Progenitor cell of endocrine pancreas (in vitro differentiated cells): ENCODE measurements around the gene CDH5. TPM values are rescaled to one million over a fixed set of nuclear protein-coding genes. Genes with fewer than 3 reads are reported as not detected.

Experiments used
- DNase-seq: peaks from one replicate; pipeline ENCODE4 v3.0.0; 2021; ENCODE audit warnings: low spot score; ENCODE audit not compliant: unreplicated experiment
- H3K27ac Mint-ChIP-seq: 2 replicates; pipeline ENCODE4 v1.8.0; 2021; ENCODE audit warnings: mild to moderate bottlenecking, moderate library complexity, mixed read lengths
- H3K27me3 Mint-ChIP-seq: 2 replicates; pipeline ENCODE4 v1.8.0; 2021; ENCODE audit warnings: mixed read lengths
- H3K36me3 Mint-ChIP-seq: 2 replicates; pipeline ENCODE4 v1.8.0; 2022; ENCODE audit warnings: mixed read lengths; ENCODE audit not compliant: insufficient read depth
- H3K4me1 Mint-ChIP-seq: 2 replicates; pipeline ENCODE4 v1.8.0; 2021; ENCODE audit warnings: low read depth, mixed read lengths
- H3K4me3 Mint-ChIP-seq: 2 replicates; pipeline ENCODE4 v1.8.0; 2021; ENCODE audit warnings: low read depth, mild to moderate bottlenecking, moderate library complexity, mixed read lengths
- H3K9me3 Mint-ChIP-seq: 2 replicates; pipeline ENCODE4 v1.8.0; 2021; ENCODE audit warnings: low read depth, mixed read lengths
- total RNA-seq: library from RNA; stranded (reverse); gene quantifications from 2 replicates; pipeline ENCODE4 v1.2.1, GENCODE V29; 2021
- TF ChIP-seq, protein P1 (sequence below): fragments of 200-600 bp; sonication (generic); IDR thresholded peaks from one replicate; pipeline ENCODE4 v1.5.0; 2021; ENCODE audit warnings: antibody characterized with exemption, mild to moderate bottlenecking; ENCODE audit not compliant: unreplicated experiment

The CDH5 gene
- total RNA-seq, 1 donor from 2014 or later: 0.36 TPM

DNA sequence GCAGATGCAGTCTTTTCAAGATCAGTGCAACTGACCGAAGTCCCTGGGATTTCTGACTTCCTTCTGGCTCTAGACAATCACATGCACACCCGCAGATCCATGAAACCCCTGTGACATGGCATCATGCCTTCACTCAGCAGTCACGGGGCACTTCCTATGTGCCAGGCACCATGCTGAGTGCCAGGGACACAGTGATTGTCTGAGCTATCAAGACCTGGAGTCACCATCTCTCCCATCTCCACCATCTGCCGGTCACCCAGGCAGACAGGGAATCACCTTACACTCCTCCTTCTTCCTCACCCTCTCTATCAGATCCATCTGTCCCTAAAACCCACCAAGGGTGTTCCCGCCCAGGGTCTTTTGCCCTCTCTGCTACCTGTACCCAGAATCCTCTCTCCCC lies 65.9 kb downstream of the CDH5 start:
- no peak overlapping the region for H3K4me3 Mint-ChIP-seq
- no peak overlapping the region for H3K27ac Mint-ChIP-seq
- peaks cover 64% of the 10 kb centered on the region for H3K27me3 Mint-ChIP-seq
- H3K4me1 Mint-ChIP-seq: no peaks in the 10 kb centered on the region
- no peak for DNase-seq
- TF ChIP-seq, protein P1, sequence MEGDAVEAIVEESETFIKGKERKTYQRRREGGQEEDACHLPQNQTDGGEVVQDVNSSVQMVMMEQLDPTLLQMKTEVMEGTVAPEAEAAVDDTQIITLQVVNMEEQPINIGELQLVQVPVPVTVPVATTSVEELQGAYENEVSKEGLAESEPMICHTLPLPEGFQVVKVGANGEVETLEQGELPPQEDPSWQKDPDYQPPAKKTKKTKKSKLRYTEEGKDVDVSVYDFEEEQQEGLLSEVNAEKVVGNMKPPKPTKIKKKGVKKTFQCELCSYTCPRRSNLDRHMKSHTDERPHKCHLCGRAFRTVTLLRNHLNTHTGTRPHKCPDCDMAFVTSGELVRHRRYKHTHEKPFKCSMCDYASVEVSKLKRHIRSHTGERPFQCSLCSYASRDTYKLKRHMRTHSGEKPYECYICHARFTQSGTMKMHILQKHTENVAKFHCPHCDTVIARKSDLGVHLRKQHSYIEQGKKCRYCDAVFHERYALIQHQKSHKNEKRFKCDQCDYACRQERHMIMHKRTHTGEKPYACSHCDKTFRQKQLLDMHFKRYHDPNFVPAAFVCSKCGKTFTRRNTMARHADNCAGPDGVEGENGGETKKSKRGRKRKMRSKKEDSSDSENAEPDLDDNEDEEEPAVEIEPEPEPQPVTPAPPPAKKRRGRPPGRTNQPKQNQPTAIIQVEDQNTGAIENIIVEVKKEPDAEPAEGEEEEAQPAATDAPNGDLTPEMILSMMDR: no peak
- H3K36me3 Mint-ChIP-seq: no peaks in the 10 kb centered on the region
- no peaks in the 10 kb centered on the region for H3K9me3 Mint-ChIP-seq

DNA sequence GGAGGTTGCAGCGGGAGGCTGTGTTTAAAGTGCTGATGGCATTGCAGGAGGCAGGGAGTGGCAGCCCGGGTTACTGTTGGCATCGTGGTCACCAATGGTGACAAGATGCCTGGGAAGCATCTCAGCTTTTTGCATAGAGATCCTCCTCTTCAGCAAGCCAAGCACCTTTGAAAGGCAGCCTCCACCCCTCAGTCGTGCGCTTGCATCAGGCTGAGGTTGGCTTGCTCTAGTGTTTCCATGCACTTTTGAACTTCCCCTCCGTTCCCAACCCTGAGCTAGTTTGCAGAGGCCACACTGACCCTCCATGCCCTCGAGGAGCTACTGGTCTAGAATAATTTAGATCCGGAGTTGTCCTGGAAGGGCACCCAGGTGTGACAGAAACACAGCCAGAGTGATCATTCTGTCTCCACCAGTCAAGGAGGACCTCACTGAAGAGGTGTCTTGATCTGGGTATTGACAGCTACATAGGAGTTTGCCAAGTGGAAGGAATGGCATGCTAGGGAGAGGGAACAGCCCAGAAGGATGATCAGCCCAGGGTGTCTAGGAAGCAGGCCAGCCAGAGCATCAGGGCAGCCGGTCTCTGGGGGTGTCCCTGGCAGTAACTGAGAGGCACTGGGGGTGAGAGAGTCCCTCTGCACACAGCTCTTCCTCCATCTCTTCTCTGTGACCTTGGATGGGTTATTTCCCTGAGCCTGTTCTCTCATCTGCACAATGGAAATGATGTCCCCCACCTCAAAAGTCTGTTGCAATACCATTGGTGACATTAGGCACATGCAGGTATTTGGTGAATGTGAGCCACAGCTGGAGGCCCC lies 68.3 kb downstream of the CDH5 start:
- Mint-ChIP-seq H3K27ac (no peak overlapping the region), H3K27me3 (peaks cover 52% of the 10 kb centered on the region), H3K9me3 (no peaks in the 10 kb centered on the region)

DNA sequence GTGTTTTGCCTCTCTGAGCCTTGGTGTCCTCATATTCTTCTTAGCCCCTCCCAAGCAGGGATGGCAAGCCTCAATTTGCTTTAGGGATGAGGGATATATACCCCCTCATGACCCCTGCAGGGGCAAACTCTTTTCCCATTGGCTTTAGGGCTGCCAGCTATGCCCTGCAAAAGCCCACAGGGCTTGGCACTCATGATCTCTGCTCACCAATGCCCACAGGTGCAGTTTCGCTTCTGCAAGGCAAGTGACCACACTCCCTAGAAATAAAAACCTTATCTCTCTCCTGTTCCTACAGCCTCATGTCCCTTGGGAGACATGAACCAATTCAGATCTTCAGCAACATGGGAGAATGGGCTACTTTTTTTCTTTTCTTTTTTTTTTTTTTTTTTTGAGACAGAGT lies 69.4 kb downstream of the CDH5 start:
- H3K36me3 Mint-ChIP-seq: no peaks in the 10 kb centered on the region
- DNase-seq: no peak
- no peak overlapping the region for H3K4me3 Mint-ChIP-seq

More for the DNA sequence above, 68.3 kb downstream of the CDH5 start:
- DNase-seq: no peak
- H3K4me3 Mint-ChIP-seq: no peak overlapping the region
- TF ChIP-seq, protein P1: no peak
- no peaks in the 10 kb centered on the region for H3K4me1 Mint-ChIP-seq
- H3K36me3 Mint-ChIP-seq: no peaks in the 10 kb centered on the region

DNA sequence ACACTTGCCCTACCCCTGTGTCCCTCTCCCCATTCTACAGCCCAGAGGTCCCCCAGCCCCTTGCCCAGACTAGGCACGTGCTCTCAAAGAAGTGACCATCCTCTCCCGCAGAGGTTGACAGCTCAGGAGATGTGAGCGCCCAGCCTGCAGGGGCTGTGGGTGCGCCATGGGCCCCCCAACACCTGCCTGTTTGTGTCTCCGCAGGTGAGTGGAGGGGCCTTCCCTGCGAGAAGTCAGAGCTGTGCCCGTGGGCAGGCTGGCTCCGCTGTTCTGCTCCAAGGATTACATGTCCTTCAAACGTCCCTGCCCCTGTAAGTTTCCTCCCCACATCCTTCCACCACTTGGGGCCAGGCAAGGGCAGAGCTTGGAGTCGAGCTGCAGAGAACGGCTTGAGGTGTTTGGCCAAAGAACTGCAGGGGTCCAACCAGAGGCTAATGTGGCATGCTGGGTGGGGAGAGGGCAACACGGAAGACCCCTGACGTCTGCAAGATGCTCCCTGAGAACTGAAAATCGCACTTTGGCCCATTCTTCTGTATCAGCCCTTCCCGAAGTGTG lies 71.0 kb downstream of the CDH5 start:
- Mint-ChIP-seq H3K36me3 (no peaks in the 10 kb centered on the region), H3K9me3 (no peaks in the 10 kb centered on the region), H3K27me3 (peaks cover 44% of the 10 kb centered on the region), H3K4me3 (no peak overlapping the region), H3K27ac (no peak overlapping the region), H3K4me1 (no peaks in the 10 kb centered on the region)
- TF ChIP-seq, protein P1: no peak
- no peak for DNase-seq

More for the DNA sequence above, 69.4 kb downstream of the CDH5 start:
- TF ChIP-seq, protein P1: no peak
- H3K27ac Mint-ChIP-seq: no peak overlapping the region
- H3K27me3 Mint-ChIP-seq: peaks cover 49% of the 10 kb centered on the region
- H3K9me3 Mint-ChIP-seq: no peaks in the 10 kb centered on the region
- H3K4me1 Mint-ChIP-seq: no peaks in the 10 kb centered on the region

DNA sequence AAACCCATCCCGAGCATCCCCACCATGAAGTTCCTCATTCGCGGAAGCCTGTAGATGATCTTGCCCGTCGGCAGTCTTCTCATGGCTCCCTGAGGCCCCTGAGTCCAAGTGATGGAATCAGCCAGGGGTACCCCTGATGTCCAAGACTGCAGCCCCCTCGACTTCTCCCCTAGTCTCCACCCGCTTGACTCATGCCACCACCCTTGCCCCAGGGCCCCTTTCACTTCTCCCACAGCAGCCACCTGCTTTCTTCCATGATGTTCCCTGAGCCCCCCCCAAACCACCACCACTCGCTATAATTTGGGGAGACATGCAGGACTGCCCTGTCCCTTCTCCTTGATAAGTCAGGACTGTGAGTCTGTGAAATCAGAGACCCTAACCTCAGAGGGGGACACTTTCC lies 72.0 kb downstream of the CDH5 start:
- DNase-seq: no peak
- H3K27me3 Mint-ChIP-seq: peaks cover 43% of the 10 kb centered on the region
- no peak overlapping the region for H3K27ac Mint-ChIP-seq
- no peaks in the 10 kb centered on the region for H3K4me1 Mint-ChIP-seq
- no peak overlapping the region for H3K4me3 Mint-ChIP-seq
- H3K36me3 Mint-ChIP-seq: no peaks in the 10 kb centered on the region
- H3K9me3 Mint-ChIP-seq: no peaks in the 10 kb centered on the region
- TF ChIP-seq, protein P1: no peak
